Stimulated activated CD4-positive, alpha-beta T cell treated with anti-CD3 and anti-CD28 coated beads, Interleukin-15, amount 100 ng/mL, for 24 hours (primary cell): ENCODE measurements around the gene HACD2.

Experiments used
- DNase-seq: peaks from one replicate; pipeline ENCODE4 v3.0.0-alpha.2; 2020

HACD2 gene

DNA sequence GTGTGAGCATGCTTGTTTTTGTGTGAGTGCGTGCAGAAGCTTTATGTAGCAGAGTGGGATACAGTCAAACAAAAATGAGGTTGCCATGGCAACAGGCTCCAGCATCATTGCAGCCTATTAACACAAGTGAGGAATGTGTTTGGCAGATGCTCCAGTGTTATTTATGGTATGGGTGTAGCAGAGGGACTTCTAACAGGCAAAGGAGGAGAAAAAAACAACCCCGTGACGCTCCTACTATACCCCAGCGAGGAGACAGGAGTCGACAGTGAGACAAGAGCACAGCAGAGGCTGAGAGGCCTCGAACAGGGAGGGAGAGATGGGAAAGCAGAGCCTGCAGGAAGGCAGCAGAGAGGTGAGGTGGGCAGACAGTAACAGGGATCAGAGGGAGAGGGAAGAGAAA, 140.8 kb downstream of the HACD2 start:
- DNase-seq, result no peak

- no peak for DNase-seq
Measured at GRCh38 chr3:123442908-123443307, 141.9 kb downstream of the HACD2 start.

DNA sequence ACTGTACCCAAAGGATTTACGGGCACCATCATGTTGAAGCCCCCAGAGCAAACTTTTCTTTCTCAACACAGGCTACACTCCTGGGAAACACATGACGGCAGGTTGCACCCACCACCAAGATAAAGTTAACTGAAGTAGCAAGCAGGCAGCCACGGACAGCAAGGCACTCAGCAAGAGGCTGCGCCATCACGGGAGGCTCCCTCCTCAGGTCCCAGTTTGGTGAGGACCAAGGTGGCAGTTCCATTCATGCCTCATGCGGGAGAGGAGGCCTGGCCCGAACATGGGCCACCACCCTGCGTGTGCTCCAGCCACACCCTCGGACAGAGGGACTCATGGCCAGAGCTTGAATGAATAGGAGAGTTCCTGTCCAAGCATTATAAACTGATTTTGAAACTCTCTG, 142.7 kb downstream of the HACD2 start:
- no peak for DNase-seq
